Spleen (tissue), 7 donors: ENCODE measurements around the gene PEA15.

Source experiments
- POLR2A ChIP-seq, 3 donors: fragments of 450-650 bp; IDR thresholded peaks; one replicate each; pipeline ENCODE4 v1.5.1; 2017; ENCODE audit warnings: antibody characterized with exemption in 3 of 3, mild to moderate bottlenecking in 1 of 3
- POLR2AphosphoS5 ChIP-seq, 3 donors: sonication (generic); formaldehyde crosslinking; IDR thresholded peaks; one replicate each; pipeline ENCODE4 v1.5.1; 2017; ENCODE audit warnings: antibody characterized with exemption in 3 of 3
- TF ChIP-seq, protein P1 (sequence below), 11 experiments: fragments of 200-600 bp in 7 of 11; fragments of 450-650 bp in 4 of 11; sonication (generic) in 4 of 11; IDR thresholded peaks in 8 of 11; conservative IDR thresholded peaks in 3 of 11; 1 replicate in 7 of 11; 2 replicates in 4 of 11; pipeline versions ENCODE4 v1.4.0 to v1.8.0; 2016 to 2021; ENCODE audit warnings: antibody characterized with exemption in 11 of 11, inconsistent platforms in 4 of 11, mild to moderate bottlenecking in 1 of 11
- donor health status: DM: no; HTN: no; CAD: no; lungs with moderate emphysema.
- donor health status: DM: no; HTN: no; CAD: no.
- donor health status: DM: no; HTN: no; CAD: no.

DNA sequence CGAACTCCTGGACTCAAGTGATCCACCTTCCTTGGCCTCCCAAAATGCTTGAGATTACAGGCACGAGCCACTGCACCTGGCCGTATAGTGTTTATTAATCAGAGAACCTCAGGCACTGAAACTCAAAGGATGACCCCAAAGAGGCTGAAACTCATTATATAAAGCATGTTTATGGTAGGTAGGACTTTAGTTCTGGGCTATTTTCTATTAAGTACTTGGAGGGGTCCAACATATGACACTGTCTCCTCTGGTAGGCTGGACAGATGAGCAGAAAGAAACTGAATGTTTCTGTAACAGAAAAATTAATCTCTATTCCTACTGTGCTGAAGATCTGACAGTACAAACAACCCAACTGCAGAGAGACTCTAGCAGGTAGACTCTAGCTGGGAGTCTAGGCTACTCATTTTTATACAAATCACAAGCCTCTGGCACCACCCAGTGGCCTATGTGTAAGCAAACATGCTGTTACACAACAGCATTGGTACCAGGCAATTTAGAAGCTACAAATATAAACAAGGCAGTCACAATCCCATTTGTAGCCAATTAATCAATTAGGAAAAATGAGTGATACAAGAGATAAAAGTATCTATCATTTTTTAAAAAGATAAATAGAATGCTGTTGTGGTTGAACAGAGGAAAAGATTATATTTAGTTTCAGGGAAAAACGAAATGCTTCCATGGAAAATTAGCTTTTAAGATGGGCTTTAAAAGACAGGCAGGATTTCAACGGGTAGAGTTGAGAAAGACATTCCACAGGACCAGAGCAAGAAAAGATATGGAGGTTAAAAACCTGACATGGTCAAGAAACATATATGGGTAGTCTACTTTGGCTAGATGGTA is 46.7 kb downstream of the PEA15 start:
- TF ChIP-seq, protein P1, sequence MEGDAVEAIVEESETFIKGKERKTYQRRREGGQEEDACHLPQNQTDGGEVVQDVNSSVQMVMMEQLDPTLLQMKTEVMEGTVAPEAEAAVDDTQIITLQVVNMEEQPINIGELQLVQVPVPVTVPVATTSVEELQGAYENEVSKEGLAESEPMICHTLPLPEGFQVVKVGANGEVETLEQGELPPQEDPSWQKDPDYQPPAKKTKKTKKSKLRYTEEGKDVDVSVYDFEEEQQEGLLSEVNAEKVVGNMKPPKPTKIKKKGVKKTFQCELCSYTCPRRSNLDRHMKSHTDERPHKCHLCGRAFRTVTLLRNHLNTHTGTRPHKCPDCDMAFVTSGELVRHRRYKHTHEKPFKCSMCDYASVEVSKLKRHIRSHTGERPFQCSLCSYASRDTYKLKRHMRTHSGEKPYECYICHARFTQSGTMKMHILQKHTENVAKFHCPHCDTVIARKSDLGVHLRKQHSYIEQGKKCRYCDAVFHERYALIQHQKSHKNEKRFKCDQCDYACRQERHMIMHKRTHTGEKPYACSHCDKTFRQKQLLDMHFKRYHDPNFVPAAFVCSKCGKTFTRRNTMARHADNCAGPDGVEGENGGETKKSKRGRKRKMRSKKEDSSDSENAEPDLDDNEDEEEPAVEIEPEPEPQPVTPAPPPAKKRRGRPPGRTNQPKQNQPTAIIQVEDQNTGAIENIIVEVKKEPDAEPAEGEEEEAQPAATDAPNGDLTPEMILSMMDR (IDR thresholded peaks at IDR 0.05 in 8 of 11, conservative IDR thresholded peaks at IDR 0.05 in 3 of 11), result peak; percentile 27 to 77 (median 66)
- TF ChIP-seq POLR2A (IDR thresholded peaks at IDR 0.05) (no peak), POLR2AphosphoS5 (IDR thresholded peaks at IDR 0.05) (no peak)
